IPS DF 19.7 (cell line): ENCODE results near the gene MRS2.

Experiments used
- DNase-seq: peaks from one replicate; pipeline ENCODE4 v3.0.0-alpha.2; 2013; ENCODE audit warnings: low read depth, low spot score

MRS2 gene

DNA sequence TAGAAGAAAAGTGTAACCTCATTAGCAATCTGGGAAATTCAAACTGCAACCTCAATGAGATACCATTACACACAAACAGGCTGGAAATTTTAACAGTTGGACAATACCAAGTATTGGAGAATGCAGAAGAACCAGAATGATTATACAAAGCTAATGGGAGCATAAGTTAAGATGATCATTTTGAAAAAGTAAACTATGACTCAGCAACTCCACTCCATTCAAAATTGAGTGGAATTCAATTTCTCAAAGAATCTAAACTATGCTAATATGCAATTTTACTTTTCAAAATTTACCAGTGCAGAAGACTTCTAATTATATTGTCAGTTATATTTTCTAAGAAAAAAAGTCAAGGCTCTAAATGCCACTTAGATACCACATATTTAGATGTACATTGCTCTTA is 69.4 kb downstream of the MRS2 start:
- no peak for DNase-seq
